Neural cell (in vitro differentiated cells): ENCODE results near the gene RNF215. TPM values are rescaled to one million over a fixed set of nuclear protein-coding genes. Genes with fewer than 3 reads are reported as not detected.

Source experiments
- H2AFZ ChIP-seq: fragments of 200-600, 300-800 bp; sonication (generic), shearing (Covaris generic); 2 replicates; pipeline ENCODE4 v1.6.0; 2014; ENCODE audit warnings: low read depth, mild to moderate bottlenecking, antibody characterized with exemption, low read length, moderate library complexity
- H3F3A ChIP-seq: fragments of 200-600 bp; shearing (Covaris generic); 2 replicates; pipeline ENCODE4 v1.6.1; 2016; ENCODE audit warnings: mild to moderate bottlenecking, moderate library complexity, mixed read lengths, antibody characterized with exemption, low read length; ENCODE audit not compliant: insufficient read depth, poor library complexity, severe bottlenecking
- H3K27ac ChIP-seq: fragments of 200-600, 300-800 bp; sonication (generic), shearing (Covaris generic); 2 replicates; pipeline ENCODE4 v1.5.1; 2014; ENCODE audit warnings: mild to moderate bottlenecking, low read length, moderate library complexity
- H3K27me3 ChIP-seq: fragments of 300-800, 200-600 bp; sonication (generic), shearing (Covaris generic); 2 replicates; pipeline ENCODE4 v1.6.0; 2014; ENCODE audit warnings: mild to moderate bottlenecking, low read depth, low read length, moderate library complexity; ENCODE audit not compliant: insufficient read depth
- H3K36me3 ChIP-seq: fragments of 300-800, 200-600 bp; sonication (generic), shearing (Covaris generic); 2 replicates; pipeline ENCODE4 v1.5.1; 2014; ENCODE audit warnings: mild to moderate bottlenecking, antibody characterized with exemption, low read length, moderate library complexity; ENCODE audit not compliant: insufficient read depth
- H3K4me2 ChIP-seq: fragments of 300-800, 200-600 bp; sonication (generic), shearing (Covaris generic); 2 replicates; pipeline ENCODE4 v1.6.0; 2014; ENCODE audit warnings: mild to moderate bottlenecking, low read length
- H3K4me3 ChIP-seq: fragments of 300-800, 200-600 bp; sonication (generic), shearing (Covaris generic); 2 replicates; pipeline ENCODE4 v1.5.1; 2014; ENCODE audit warnings: mild to moderate bottlenecking, low read length, moderate library complexity
- H3K79me2 ChIP-seq: fragments of 200-600 bp; shearing (Covaris generic); replicated peaks from 2 replicates; pipeline ENCODE4 v1.6.0; 2014; ENCODE audit warnings: mild to moderate bottlenecking, low read length, moderate library complexity; ENCODE audit not compliant: insufficient read depth
- H3K9ac ChIP-seq: fragments of 300-800, 200-600 bp; sonication (generic), shearing (Covaris generic); 2 replicates; pipeline ENCODE4 v1.6.1; 2016; ENCODE audit warnings: mild to moderate bottlenecking, low read length, mixed read lengths
- H3K9me2 ChIP-seq: fragments of 200-600 bp; shearing (Covaris generic); 2 replicates; pipeline ENCODE4 v1.6.1; 2016; ENCODE audit warnings: mild to moderate bottlenecking, low read length, mixed read lengths; ENCODE audit not compliant: insufficient read depth
- H3K9me3 ChIP-seq: fragments of 200-600, 300-800 bp; sonication (generic), shearing (Covaris generic); 2 replicates; pipeline ENCODE4 v1.6.1; 2016; ENCODE audit warnings: mild to moderate bottlenecking, mixed run types, low read length, moderate library complexity, mixed read lengths
- H4K20me1 ChIP-seq: fragments of 200-600 bp; shearing (Covaris generic); 2 replicates; pipeline ENCODE4 v1.6.1; 2016; ENCODE audit warnings: mild to moderate bottlenecking, mixed run types; ENCODE audit not compliant: insufficient read depth
- EP300 ChIP-seq: fragments of 450-650 bp; conservative IDR thresholded peaks from 2 replicates; pipeline ENCODE4 v1.6.1; 2014; ENCODE audit warnings: antibody characterized with exemption, mild to moderate bottlenecking, moderate library complexity; ENCODE audit not compliant: poor library complexity, severe bottlenecking
- EZH2 ChIP-seq: fragments of 200-600, 300-800 bp; shearing (Covaris generic), sonication (generic); IDR thresholded peaks from 2 replicates; pipeline ENCODE4 v1.6.1; 2014; ENCODE audit warnings: antibody characterized with exemption, low read length, borderline replicate concordance, mild to moderate bottlenecking; ENCODE audit not compliant: insufficient read depth, poor library complexity, severe bottlenecking
- MXI1 ChIP-seq: fragments of 450-650 bp; conservative IDR thresholded peaks from 2 replicates; pipeline ENCODE4 v1.6.1; 2014; ENCODE audit warnings: antibody characterized with exemption, mild to moderate bottlenecking; ENCODE audit not compliant: poor library complexity, severe bottlenecking
- POLR2AphosphoS5 ChIP-seq: IDR thresholded peaks from 2 replicates; pipeline ENCODE4 v1.6.1; 2012
- RAD21 ChIP-seq: fragments of 450-650 bp; conservative IDR thresholded peaks from 2 replicates; pipeline ENCODE4 v1.6.1; 2014; ENCODE audit warnings: antibody characterized with exemption, mild to moderate bottlenecking, moderate library complexity
- SMC3 ChIP-seq: fragments of 450-650 bp; conservative IDR thresholded peaks from 2 replicates; pipeline ENCODE4 v1.6.1; 2014; ENCODE audit warnings: antibody characterized with exemption, mild to moderate bottlenecking, moderate library complexity; ENCODE audit not compliant: poor library complexity
- TAF1 ChIP-seq: IDR thresholded peaks from 2 replicates; pipeline ENCODE4 v1.6.1; 2012; ENCODE audit warnings: low read depth
- polyA plus RNA-seq: library from polyadenylated mRNA; depleted of rRNA; stranded (reverse); fragments of >200 nt; gene quantifications from 2 replicates; pipeline ENCODE4 v1.2.3, GENCODE V29; 2014
- TF ChIP-seq, protein P1 (sequence below): IDR thresholded peaks from 2 replicates; pipeline ENCODE4 v1.6.1; 2012; ENCODE audit warnings: borderline replicate concordance
- TF ChIP-seq, protein P2 (sequence below): fragments of 450-650 bp; IDR thresholded peaks from 2 replicates; pipeline ENCODE4 v1.5.1; 2014; ENCODE audit warnings: antibody characterized with exemption, mild to moderate bottlenecking, moderate library complexity; ENCODE audit not compliant: poor library complexity, severe bottlenecking

Gene RNF215
- polyA plus RNA-seq, 1 donor from 2014 or later, result 28.3 TPM

DNA sequence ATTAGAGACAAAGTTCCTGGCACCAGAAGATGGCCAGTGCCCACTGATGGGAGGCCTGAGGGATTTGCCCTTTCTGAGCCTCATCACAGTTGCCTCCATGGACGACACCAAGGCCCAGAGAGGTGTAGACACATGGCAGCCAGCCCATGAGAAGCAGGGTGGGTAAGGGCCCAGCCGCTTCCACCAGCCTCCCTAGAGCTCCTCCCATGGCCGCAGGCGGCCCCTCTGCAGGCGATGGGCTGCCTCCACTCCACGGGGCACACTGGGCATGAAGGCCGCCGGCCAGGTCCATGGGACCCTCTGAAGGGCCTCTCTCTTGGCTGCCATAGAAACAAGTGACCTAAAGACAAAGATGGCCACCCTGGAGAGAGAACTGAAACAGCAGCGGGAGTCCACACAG lies 15.9 kb downstream of the RNF215 start:
- Histone ChIP-seq H3K9me3 (no peaks in the 10 kb centered on the region), H3K27me3 (no peaks in the 10 kb centered on the region), H3K9me2 (no peaks in the 10 kb centered on the region), H3K4me2 (no peak overlapping the region), H3F3A (no peaks in the 10 kb centered on the region), H3K36me3 (no peaks in the 10 kb centered on the region), H3K4me3 (no peak overlapping the region), H3K9ac (no peak overlapping the region), H3K27ac (no peak overlapping the region), H3K79me2 (no peaks in the 10 kb centered on the region), H4K20me1 (no peaks in the 10 kb centered on the region), H2AFZ (no peak overlapping the region)
- TF ChIP-seq SMC3 (no peak), POLR2AphosphoS5 (no peak), TAF1 (no peak), MXI1 (no peak), EZH2 (no peak), EP300 (no peak), RAD21 (no peak)
- TF ChIP-seq, protein P1, sequence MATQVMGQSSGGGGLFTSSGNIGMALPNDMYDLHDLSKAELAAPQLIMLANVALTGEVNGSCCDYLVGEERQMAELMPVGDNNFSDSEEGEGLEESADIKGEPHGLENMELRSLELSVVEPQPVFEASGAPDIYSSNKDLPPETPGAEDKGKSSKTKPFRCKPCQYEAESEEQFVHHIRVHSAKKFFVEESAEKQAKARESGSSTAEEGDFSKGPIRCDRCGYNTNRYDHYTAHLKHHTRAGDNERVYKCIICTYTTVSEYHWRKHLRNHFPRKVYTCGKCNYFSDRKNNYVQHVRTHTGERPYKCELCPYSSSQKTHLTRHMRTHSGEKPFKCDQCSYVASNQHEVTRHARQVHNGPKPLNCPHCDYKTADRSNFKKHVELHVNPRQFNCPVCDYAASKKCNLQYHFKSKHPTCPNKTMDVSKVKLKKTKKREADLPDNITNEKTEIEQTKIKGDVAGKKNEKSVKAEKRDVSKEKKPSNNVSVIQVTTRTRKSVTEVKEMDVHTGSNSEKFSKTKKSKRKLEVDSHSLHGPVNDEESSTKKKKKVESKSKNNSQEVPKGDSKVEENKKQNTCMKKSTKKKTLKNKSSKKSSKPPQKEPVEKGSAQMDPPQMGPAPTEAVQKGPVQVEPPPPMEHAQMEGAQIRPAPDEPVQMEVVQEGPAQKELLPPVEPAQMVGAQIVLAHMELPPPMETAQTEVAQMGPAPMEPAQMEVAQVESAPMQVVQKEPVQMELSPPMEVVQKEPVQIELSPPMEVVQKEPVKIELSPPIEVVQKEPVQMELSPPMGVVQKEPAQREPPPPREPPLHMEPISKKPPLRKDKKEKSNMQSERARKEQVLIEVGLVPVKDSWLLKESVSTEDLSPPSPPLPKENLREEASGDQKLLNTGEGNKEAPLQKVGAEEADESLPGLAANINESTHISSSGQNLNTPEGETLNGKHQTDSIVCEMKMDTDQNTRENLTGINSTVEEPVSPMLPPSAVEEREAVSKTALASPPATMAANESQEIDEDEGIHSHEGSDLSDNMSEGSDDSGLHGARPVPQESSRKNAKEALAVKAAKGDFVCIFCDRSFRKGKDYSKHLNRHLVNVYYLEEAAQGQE, result no peak
- TF ChIP-seq, protein P2, sequence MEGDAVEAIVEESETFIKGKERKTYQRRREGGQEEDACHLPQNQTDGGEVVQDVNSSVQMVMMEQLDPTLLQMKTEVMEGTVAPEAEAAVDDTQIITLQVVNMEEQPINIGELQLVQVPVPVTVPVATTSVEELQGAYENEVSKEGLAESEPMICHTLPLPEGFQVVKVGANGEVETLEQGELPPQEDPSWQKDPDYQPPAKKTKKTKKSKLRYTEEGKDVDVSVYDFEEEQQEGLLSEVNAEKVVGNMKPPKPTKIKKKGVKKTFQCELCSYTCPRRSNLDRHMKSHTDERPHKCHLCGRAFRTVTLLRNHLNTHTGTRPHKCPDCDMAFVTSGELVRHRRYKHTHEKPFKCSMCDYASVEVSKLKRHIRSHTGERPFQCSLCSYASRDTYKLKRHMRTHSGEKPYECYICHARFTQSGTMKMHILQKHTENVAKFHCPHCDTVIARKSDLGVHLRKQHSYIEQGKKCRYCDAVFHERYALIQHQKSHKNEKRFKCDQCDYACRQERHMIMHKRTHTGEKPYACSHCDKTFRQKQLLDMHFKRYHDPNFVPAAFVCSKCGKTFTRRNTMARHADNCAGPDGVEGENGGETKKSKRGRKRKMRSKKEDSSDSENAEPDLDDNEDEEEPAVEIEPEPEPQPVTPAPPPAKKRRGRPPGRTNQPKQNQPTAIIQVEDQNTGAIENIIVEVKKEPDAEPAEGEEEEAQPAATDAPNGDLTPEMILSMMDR, result no peak

DNA sequence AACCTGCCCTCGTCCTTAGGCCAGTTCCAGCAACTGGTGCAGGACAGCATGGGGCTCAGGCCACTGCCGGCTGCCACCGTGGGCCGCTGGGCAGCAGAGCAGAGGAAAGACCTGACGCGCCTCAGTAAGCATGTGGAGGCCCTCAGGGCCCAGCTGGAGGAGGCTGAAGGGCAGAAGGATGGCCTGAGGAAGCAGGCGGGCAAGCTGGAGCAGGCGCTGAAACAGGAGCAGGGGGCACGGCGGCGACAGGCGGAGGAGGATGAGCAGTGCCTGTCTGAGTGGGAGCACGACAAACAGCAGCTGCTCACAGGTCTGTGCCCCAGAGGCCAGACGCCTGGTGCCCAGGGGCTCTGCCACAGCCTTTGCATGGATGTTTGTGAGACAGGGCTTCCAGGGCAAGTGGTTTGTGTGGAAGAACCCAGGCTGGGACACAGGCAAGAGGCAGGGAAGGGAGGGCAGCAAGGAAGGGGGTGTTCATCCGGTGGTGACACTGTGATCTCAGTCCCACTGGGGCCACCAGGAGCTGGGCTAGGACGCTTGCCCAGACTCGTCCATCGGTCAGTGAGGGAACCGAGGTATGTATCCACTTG lies 16.5 kb downstream of the RNF215 start:
- Histone ChIP-seq H3K27me3 (no peaks in the 10 kb centered on the region), H3F3A (no peaks in the 10 kb centered on the region), H3K27ac (no peak overlapping the region), H3K4me3 (no peak overlapping the region), H3K36me3 (no peaks in the 10 kb centered on the region), H3K4me2 (no peak overlapping the region), H3K9ac (no peak overlapping the region), H3K9me3 (no peaks in the 10 kb centered on the region), H3K9me2 (no peaks in the 10 kb centered on the region), H4K20me1 (no peaks in the 10 kb centered on the region), H2AFZ (no peak overlapping the region), H3K79me2 (no peaks in the 10 kb centered on the region)
- TF ChIP-seq EP300 (no peak), RAD21 (no peak), SMC3 (no peak), EZH2 (no peak), POLR2AphosphoS5 (no peak), MXI1 (no peak), TAF1 (no peak)
- TF ChIP-seq, protein P2, result no peak
- TF ChIP-seq, protein P1, result no peak
